T-cell (primary cell): ENCODE measurements around the gene KCNAB2. TPM values are rescaled to one million over a fixed set of nuclear protein-coding genes. Genes with fewer than 3 reads are reported as not detected.

Source experiments
- ATAC-seq, 4 experiments: fragments of 200-7000 bp in 3 of 4; fragments of 150-1000 bp in 1 of 4; cut with Tn5 transposase; replicated peaks in 1 of 4; 1 replicate in 3 of 4; 2 replicates in 1 of 4; pipeline ENCODE4 v1.10.0; 2021; ENCODE audit warnings: moderate library complexity in 3 of 4, mild to moderate bottlenecking in 2 of 4, moderate number of reproducible peaks in 1 of 4
- CTCF ChIA-PET, 2 donors: fragments of 300-600 bp; sonication (Branson Sonifier 250); formaldehyde crosslinking; loops; one replicate each; lab custom pipeline; 2022; ENCODE audit warnings: antibody characterized with exemption in 2 of 2; lab: Charles Lee
- POLR2A ChIA-PET, 2 donors: fragments of 300-600 bp; sonication (Branson Sonifier 250); formaldehyde crosslinking; loops; one replicate each; lab custom pipeline; 2022; ENCODE audit warnings: antibody characterized with exemption in 2 of 2; lab: Charles Lee
- DNase-seq, 35 experiments: peaks; one replicate each; pipeline versions ENCODE4 v3.0.0 to v3.0.0-alpha.2; 2013 to 2023
- H3K27ac ChIP-seq: one replicate; pipeline ENCODE4 v1.5.1; 2013; ENCODE audit warnings: low read length
- H3K27me3 ChIP-seq, 2 experiments: replicated peaks in 1 of 2; 1 replicate in 1 of 2; 2 replicates in 1 of 2; pipeline versions ENCODE4 v1.6.1 to v1.7.0; 2013; ENCODE audit warnings: low read length in 1 of 2, mixed read lengths in 1 of 2; ENCODE audit not compliant: control insufficient read depth in 2 of 2, insufficient read depth in 2 of 2; ENCODE audit errors: extremely low read depth in 1 of 2
- H3K36me3 ChIP-seq, 2 donors: 1 replicate in 1 of 2; 2 replicates in 1 of 2; pipeline versions ENCODE4 v1.6.1 to v1.7.0; 2013; ENCODE audit warnings: low read length in 1 of 2; ENCODE audit not compliant: control insufficient read depth in 2 of 2, insufficient read depth in 1 of 2; ENCODE audit errors: extremely low read depth in 1 of 2
- H3K4me1 ChIP-seq, 2 experiments: 1 replicate in 1 of 2; 2 replicates in 1 of 2; pipeline versions ENCODE4 v1.6.1 to v1.7.0; 2013; ENCODE audit warnings: low read length in 2 of 2, mixed read lengths in 1 of 2; ENCODE audit not compliant: insufficient read depth in 2 of 2, control insufficient read depth in 1 of 2; ENCODE audit errors: extremely low read depth in 1 of 2
- H3K4me3 ChIP-seq, 2 donors: 1 replicate in 1 of 2; 2 replicates in 1 of 2; pipeline versions ENCODE4 v1.5.1 to v1.7.0; 2013; ENCODE audit warnings: mild to moderate bottlenecking in 2 of 2, low read length in 1 of 2, moderate library complexity in 1 of 2; ENCODE audit not compliant: control insufficient read depth in 1 of 2; ENCODE audit errors: extremely low read depth in 1 of 2
- H3K9me3 ChIP-seq: 2 replicates; pipeline ENCODE4 v1.7.0; 2013
- H3K27ac Mint-ChIP-seq, 2 donors: one replicate each; pipeline ENCODE4 v1.8.0; 2020 to 2021; ENCODE audit warnings: mild to moderate bottlenecking in 2 of 2, mixed read lengths in 2 of 2
- H3K27me3 Mint-ChIP-seq, 2 donors: one replicate each; pipeline ENCODE4 v1.8.0; 2021 to 2022; ENCODE audit warnings: mixed read lengths in 2 of 2
- H3K36me3 Mint-ChIP-seq: one replicate; pipeline ENCODE4 v1.8.0; 2021; ENCODE audit warnings: mixed read lengths
- H3K4me1 Mint-ChIP-seq, 3 donors: one replicate each; pipeline ENCODE4 v1.8.0; 2020 to 2022; ENCODE audit warnings: mixed read lengths in 3 of 3, mild to moderate bottlenecking in 1 of 3
- H3K4me3 Mint-ChIP-seq, 3 donors: one replicate each; pipeline ENCODE4 v1.8.0; 2020 to 2022; ENCODE audit warnings: mild to moderate bottlenecking in 3 of 3, mixed read lengths in 3 of 3, moderate library complexity in 3 of 3
- H3K9me3 Mint-ChIP-seq, 3 donors: one replicate each; pipeline ENCODE4 v1.8.0; 2020 to 2022; ENCODE audit warnings: mixed read lengths in 3 of 3
- WGBS: methylation state at CpG from one replicate; pipeline ENCODE4 v1.1.5; 2013; ENCODE audit warnings: missing lambda C conversion rate; ENCODE audit not compliant: insufficient coverage; 5-methylcytosine and 5-hydroxymethylcytosine counted together
- total RNA-seq, 35 experiments: library from RNA in 6 of 35; stranded (reverse) in 6 of 35; fragments of 120-200 nt in 1 of 35; gene quantifications; one replicate each; pipeline versions ENCODE4 v1.2.1 to v1.2.4 and lab custom pipeline; 2013 to 2026

The KCNAB2 gene
- total RNA-seq, 5 donors from 2014 or later (not counting 1 experiment from before 2014, with no cell fraction given), result 181 to 270 (median 252) TPM

DNA sequence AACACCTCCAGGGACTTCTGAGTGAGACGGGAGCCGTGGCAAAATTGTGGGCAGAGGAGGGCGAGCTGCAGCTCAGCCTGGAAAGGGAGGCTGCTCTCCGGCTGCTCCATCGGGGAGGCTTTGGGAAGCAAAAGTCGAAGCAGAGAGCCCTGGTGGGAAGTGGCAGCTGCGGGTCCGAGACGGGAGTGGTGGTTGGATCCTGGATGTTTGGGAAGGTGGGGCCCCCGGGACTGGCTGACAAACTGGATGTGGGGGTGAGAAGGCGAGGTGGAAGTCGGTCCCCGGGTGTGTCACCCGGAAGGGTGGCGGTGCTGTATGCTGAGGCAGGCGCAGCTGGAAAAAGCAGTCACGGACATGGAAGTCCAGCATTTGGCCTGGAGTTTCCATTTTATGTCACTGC lies 52.1 kb downstream of the KCNAB2 start:
- Histone ChIP-seq H3K36me3 (peaks cover 15 to 53% of the 10 kb centered on the region in 2 donors), H3K27me3 (peaks cover 0 to 9% of the 10 kb centered on the region in 2 experiments), H3K4me1 (peaks cover 0 to 6% of the 10 kb centered on the region in 2 experiments), H3K9me3 (no peaks in the 10 kb centered on the region), H3K27ac (no peak overlapping the region), H3K4me3 (no peak overlapping the region)
- H3K4me1 Mint-ChIP-seq, result peaks cover 0 to 3% (median 0%) of the 10 kb centered on the region in 3 donors
- no peak for ATAC-seq
- H3K4me3 Mint-ChIP-seq, result no peak overlapping the region
- ChIA-PET POLR2A (no interaction called here), CTCF (interaction anchor here in 1 of 2 donors (0.5 kb wide), 1 partner anchor 1135 kb away, joined by 3 read pairs; no protein-coding TSS in a partner anchor)
- DNase-seq, result no peak
- H3K27ac Mint-ChIP-seq, result no peak overlapping the region
- WGBS, result 96% methylated on average over 17 of the region's 17 CpGs
- peaks cover 20% of the 10 kb centered on the region for H3K36me3 Mint-ChIP-seq
- H3K27me3 Mint-ChIP-seq, result no peaks in the 10 kb centered on the region
- H3K9me3 Mint-ChIP-seq, result no peaks in the 10 kb centered on the region

DNA sequence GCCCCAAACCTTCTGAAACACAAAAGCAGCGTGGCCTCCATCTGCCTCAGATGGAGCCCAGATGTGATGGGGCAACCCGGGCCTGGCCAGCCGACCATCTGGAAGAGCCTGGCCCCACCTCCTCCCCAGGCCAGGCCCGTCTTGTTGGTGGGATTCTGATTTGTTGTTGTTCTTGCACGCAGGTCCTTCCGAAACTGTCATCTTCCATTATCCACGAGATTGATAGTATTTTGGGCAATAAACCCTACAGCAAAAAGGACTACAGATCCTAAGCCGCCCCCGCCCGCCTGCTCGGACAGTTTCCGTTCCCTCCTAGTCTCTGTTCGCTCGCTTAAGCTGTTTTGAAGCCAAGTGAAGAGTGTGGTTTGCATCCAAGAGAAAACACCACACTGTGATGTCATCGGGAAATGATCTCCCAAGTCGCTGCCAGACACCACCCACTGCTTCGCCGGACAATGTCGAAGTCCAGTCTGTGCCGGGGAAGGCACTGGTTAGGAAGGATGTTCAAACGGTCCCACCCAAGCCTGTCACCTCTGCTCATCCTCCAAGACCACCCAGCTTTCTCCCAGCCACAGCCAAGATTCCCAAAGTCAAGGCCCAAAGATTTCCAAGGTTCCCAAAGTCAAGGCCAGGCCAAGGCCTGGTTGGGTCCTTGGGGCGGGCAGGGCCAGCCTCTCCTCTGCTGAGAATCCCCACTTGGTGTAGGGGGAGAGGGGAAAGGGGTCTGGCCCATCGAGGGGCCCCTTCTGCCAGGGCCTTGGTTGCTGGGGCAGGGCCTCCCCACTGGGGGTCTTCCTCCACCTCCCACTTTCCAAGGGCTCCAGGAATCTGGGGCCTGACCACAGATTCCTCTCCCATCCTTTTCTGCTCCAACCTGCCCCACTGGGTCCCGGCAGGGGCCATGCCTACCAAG lies 52.9 kb downstream of the KCNAB2 start:
- peaks cover 0 to 6% of the 10 kb centered on the region in 2 experiments for H3K4me1 ChIP-seq
- peaks cover 0 to 3% (median 0%) of the 10 kb centered on the region in 3 donors for H3K4me1 Mint-ChIP-seq
- H3K27ac Mint-ChIP-seq, result no peak overlapping the region
- H3K27me3 Mint-ChIP-seq, result no peaks in the 10 kb centered on the region
- H3K36me3 Mint-ChIP-seq, result peaks cover 20% of the 10 kb centered on the region
- ATAC-seq (no peak), DNase-seq (no peak)
- 91% methylated on average over 10 of the region's 24 CpGs for WGBS
- H3K27ac ChIP-seq, result no peak overlapping the region
- CTCF ChIA-PET, result no interaction called here
- peaks cover 15 to 47% of the 10 kb centered on the region in 2 donors for H3K36me3 ChIP-seq
- no peaks in the 10 kb centered on the region for H3K9me3 Mint-ChIP-seq
- no peak overlapping the region for H3K4me3 ChIP-seq
- H3K9me3 ChIP-seq, result no peaks in the 10 kb centered on the region
- H3K4me3 Mint-ChIP-seq, result no peak overlapping the region
- H3K27me3 ChIP-seq, result peaks cover 0 to 14% of the 10 kb centered on the region in 2 experiments
- POLR2A ChIA-PET, result no interaction called here

DNA sequence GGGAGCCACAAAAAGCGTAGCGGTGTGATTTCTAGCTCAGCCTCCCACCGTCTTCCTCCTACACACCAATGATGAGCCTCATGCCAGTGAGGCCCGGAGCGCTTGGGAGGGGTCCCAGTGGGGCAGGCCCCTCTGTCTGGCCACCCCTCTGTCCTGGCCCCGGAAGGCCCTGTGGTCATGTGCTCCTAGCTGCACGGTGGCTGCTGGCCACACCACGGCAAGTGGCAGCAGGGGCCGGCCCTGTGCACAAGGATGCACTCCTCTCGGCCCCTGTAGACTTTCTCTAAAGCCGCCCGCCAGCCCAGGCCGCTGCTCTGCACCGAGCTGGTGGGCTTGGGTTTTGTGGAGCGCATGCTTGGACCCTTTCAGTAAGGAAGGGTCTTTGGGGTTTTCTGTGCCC lies 53.6 kb downstream of the KCNAB2 start:
- Mint-ChIP-seq H3K4me3 (no peak overlapping the region), H3K27me3 (no peaks in the 10 kb centered on the region), H3K27ac (no peak overlapping the region), H3K4me1 (peaks cover 0 to 3% (median 0%) of the 10 kb centered on the region in 3 donors), H3K9me3 (no peaks in the 10 kb centered on the region), H3K36me3 (peaks cover 13% of the 10 kb centered on the region)
- peaks cover 0 to 21% of the 10 kb centered on the region in 2 experiments for H3K27me3 ChIP-seq
- POLR2A ChIA-PET, result no interaction called here
- DNase-seq (no peak), ATAC-seq (no peak)
- H3K4me1 ChIP-seq, result peaks cover 0 to 6% of the 10 kb centered on the region in 2 experiments
- H3K27ac ChIP-seq, result no peak overlapping the region
- H3K36me3 ChIP-seq, result peaks cover 13 to 40% of the 10 kb centered on the region in 2 donors
- no peak overlapping the region for H3K4me3 ChIP-seq
- no peaks in the 10 kb centered on the region for H3K9me3 ChIP-seq
- 86% methylated on average over 8 of the region's 15 CpGs for WGBS
- CTCF ChIA-PET, result no interaction called here

DNA sequence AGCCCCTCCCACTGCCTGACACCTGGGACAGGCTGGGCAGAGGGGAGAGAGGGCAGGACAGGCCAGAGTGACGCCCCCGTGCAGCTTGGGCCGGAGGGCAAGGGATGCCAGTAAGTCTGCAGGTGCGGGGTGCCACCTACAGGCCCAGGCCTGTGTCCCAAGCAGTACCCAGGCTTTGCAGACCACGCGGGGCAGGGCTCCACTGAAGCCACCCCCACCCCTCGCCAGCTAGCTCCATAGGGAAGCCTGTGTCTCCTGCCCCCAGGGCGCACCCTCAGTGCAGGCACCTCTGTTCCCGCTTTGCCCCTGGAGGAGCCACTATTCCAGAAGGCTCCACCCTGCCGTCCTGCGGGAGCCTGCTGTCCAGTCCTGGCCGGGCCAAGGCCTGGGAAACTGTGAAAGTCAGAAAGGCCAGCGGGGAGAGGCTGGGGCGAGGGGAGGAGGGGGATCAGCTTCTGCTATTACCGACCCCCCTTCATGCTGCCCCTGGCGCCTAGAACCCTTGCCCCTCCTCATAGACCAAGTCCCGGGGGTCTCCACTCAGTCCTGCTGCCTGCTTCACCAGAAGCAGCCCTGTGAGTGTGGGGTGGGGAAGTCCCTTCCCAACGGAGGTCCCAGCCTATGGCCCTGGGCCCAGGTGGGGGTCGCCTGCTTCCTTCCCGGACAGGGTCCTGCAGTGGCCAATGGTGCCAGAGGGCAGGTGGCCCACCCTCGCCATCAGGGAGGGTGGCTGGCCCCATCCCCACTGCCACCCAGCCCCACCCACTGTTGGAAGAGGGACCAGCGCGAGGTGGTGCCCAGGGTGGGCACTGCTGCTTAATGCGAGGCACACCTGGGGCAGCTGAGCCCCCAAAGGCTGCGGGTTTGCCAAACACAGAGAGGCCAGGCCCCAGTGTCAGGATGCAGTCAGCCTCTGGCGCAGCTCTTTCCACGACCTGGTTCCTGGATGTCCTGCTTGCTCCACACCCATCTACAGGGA lies 54.4 kb downstream of the KCNAB2 start:
- ChIA-PET POLR2A (no interaction called here), CTCF (no interaction called here)
- Mint-ChIP-seq H3K4me3 (no peak overlapping the region), H3K27ac (no peak overlapping the region), H3K27me3 (no peaks in the 10 kb centered on the region), H3K9me3 (no peaks in the 10 kb centered on the region), H3K36me3 (peaks cover 13% of the 10 kb centered on the region), H3K4me1 (peaks cover 0 to 3% (median 0%) of the 10 kb centered on the region in 3 donors)
- Histone ChIP-seq H3K27me3 (peaks cover 0 to 26% of the 10 kb centered on the region in 2 experiments), H3K9me3 (no peaks in the 10 kb centered on the region), H3K4me1 (peaks cover 0 to 6% of the 10 kb centered on the region in 2 experiments), H3K36me3 (peaks cover 7 to 32% of the 10 kb centered on the region in 2 donors), H3K27ac (no peak overlapping the region), H3K4me3 (no peak overlapping the region)
- DNase-seq, result peak in 3 of 35 experiments; percentile 10 to 25 (median 25)
- WGBS, result 75% methylated on average over 13 of the region's 27 CpGs
- peak; percentile 17 to 42 (median 20) for ATAC-seq

DNA sequence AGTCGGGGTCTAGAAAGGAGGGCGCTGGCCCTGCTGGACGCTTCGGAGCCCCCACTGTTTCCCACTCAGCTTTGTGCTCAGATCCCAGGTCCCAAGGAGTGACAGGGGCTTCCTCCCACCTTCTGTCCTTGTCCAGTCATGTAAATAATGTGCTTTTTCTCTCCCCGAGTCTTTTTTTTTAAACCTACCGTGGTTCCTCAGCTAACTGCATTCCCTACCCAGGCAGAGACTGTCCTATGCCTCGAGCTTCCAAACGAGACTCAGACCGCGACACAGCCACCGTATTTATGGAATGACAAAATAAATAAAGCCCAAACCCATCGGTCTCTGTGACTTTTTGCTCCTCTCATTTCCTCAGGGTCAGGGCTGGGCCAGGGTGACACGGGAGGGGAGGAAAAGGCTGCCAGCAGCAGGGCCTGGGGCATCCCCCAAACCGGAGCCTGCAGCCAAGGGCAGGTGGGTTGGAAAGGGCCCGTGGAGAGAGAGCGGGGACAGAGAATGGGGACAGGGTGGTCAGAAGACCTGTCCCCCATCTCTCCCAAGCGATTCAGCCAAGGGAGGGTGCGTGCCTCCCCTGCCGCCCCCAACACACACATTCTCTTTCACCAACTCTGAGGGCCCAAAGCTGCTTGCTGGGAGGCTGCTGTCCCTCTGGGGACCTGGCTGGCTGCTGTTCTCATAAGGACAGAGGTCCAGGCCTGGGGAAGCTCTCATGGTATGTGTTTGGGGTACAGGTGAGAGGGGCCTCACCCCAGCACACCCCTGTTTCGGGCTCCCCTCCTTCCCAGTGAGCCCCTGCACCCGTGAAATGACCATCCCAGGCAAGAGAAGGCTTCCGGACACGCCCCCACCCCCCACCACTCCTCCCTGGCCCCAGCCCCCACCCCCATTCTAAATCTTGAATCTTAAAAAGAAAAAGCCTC lies 55.4 kb downstream of the KCNAB2 start:
- Mint-ChIP-seq H3K27me3 (no peaks in the 10 kb centered on the region), H3K27ac (no peak overlapping the region), H3K4me1 (peaks cover 0 to 3% (median 0%) of the 10 kb centered on the region in 3 donors), H3K4me3 (no peak overlapping the region), H3K36me3 (peaks cover 13% of the 10 kb centered on the region), H3K9me3 (no peaks in the 10 kb centered on the region)
- peaks cover 0 to 6% of the 10 kb centered on the region in 2 experiments for H3K4me1 ChIP-seq
- peaks cover 0 to 31% of the 10 kb centered on the region in 2 experiments for H3K27me3 ChIP-seq
- ChIA-PET POLR2A (no interaction called here), CTCF (interaction anchor here in 1 of 2 donors (0.6 kb wide), 1 partner anchor 675 kb away, joined by 3 read pairs; no protein-coding TSS in a partner anchor)
- ATAC-seq (peak in 3 of 4 experiments; percentile 6 to 21 (median 20)), DNase-seq (no peak)
- no peaks in the 10 kb centered on the region for H3K9me3 ChIP-seq
- H3K4me3 ChIP-seq, result no peak overlapping the region
- no peak overlapping the region for H3K27ac ChIP-seq
- H3K36me3 ChIP-seq, result peaks cover 5 to 22% of the 10 kb centered on the region in 2 donors
- WGBS, result 72% methylated on average over 9 of the region's 23 CpGs
